Measurements from ENCODE around the gene NUP188. TPM values are rescaled to one million over a fixed set of nuclear protein-coding genes. Genes with fewer than 3 reads are reported as not detected.
A peak's percentile ranks its signal among the peaks of the same experiment; 100 is the strongest.

The NUP188 gene
- total and polyA plus RNA-seq, 2 experiments from 2014 or later: 25.5 to 117 TPM

GRCh38 chr9:128913995-128914772 lies 33.3 kb upstream of the NUP188 start:
- H3K4me3 Mint-ChIP-seq: no peak overlapping the region
- DNase-seq (ENCODE audit: low spot score) (no peak), ATAC-seq (no peak)
- Histone ChIP-seq H3F3A (replicated peaks; ENCODE audit: low read depth) (no peaks in the 10 kb centered on the region), H3K4me1 (ENCODE audit: insufficient read depth) (peaks cover 13% of the 10 kb centered on the region), H3K9me2 (ENCODE audit: insufficient read depth) (no peaks in the 10 kb centered on the region), H3K27me3 (ENCODE audit: insufficient read depth) (no peaks in the 10 kb centered on the region), H4K20me1 (replicated peaks; ENCODE audit: insufficient read depth) (peaks cover 16% of the 10 kb centered on the region; the same call in 1 of the 2 replicates), H3K4me2 (no peak overlapping the region), H3K27ac (ENCODE audit: low read depth) (no peak overlapping the region), H3K36me3 (ENCODE audit: insufficient read depth) (peaks cover 5% of the 10 kb centered on the region; the same call in 1 of the 2 replicates), H3K4me3 (no peak overlapping the region), H2AFZ (no peak overlapping the region), H3K79me2 (replicated peaks; ENCODE audit: insufficient read depth) (peaks cover 29% of the 10 kb centered on the region)
- no peaks in the 10 kb centered on the region for H3K9me3 Mint-ChIP-seq
- H3K27me3 Mint-ChIP-seq (ENCODE audit: insufficient read depth, low read depth, poor library complexity): peaks cover 8% of the 10 kb centered on the region
- peaks cover 58% of the 10 kb centered on the region for H3K36me3 Mint-ChIP-seq (ENCODE audit: low read depth)
- peaks cover 33% of the 10 kb centered on the region for H3K4me1 Mint-ChIP-seq
- TF ChIP-seq NANOG (IDR thresholded peaks at IDR 0.05; ENCODE audit: borderline replicate concordance) (no peak), STAT1 (IDR thresholded peaks at IDR 0.05; ENCODE audit: unreplicated experiment) (no peak), EZH2phosphoT487 (IDR thresholded peaks at IDR 0.05; ENCODE audit: unreplicated experiment) (no peak), ZNF331 (CRISPR knock-in tag; IDR thresholded peaks at IDR 0.05; ENCODE audit: low read depth) (no peak), ZNF462 (CRISPR knock-in tag; IDR thresholded peaks at IDR 0.05) (no peak), CTCF (conservative IDR thresholded peaks at IDR 0.05; ENCODE audit: low read depth in 2 of 2) (no peak), REST (IDR thresholded peaks at IDR 0.05; ENCODE audit: unreplicated experiment) (no peak), JUNB (IDR thresholded peaks at IDR 0.05; ENCODE audit: unreplicated experiment) (no peak), POLR2AphosphoS5 (IDR thresholded peaks at IDR 0.05; ENCODE audit: low read depth) (no peak), ZNF114 (CRISPR knock-in tag; IDR thresholded peaks at IDR 0.05) (no peak)
- TF ChIP-seq, protein P1, sequence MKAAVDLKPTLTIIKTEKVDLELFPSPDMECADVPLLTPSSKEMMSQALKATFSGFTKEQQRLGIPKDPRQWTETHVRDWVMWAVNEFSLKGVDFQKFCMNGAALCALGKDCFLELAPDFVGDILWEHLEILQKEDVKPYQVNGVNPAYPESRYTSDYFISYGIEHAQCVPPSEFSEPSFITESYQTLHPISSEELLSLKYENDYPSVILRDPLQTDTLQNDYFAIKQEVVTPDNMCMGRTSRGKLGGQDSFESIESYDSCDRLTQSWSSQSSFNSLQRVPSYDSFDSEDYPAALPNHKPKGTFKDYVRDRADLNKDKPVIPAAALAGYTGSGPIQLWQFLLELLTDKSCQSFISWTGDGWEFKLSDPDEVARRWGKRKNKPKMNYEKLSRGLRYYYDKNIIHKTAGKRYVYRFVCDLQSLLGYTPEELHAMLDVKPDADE (IDR thresholded peaks at IDR 0.05): no peak
- H3K27ac Mint-ChIP-seq: 0 out of 2 replicates have a peak overlapping the region, but pooled peaks have one; percentile 95

Measured in GM23338 (cell line).